Astrocyte (in vitro differentiated cells and primary cell): ENCODE results near the gene KIAA0825. TPM values are rescaled to one million over a fixed set of nuclear protein-coding genes. Genes with fewer than 3 reads are reported as not detected.

Experiments used
- DNase-seq: peaks from one replicate; pipeline ENCODE4 v3.0.0-alpha.2; 2010; ENCODE audit warnings: low read depth
- FAIRE-seq: peaks from 2 replicates; lab custom pipeline; 2011; peaks lifted over from hg19 to GRCh38; lab: Jason Lieb, UNC
- H2AFZ ChIP-seq: 2 replicates; pipeline ENCODE4 v1.6.0; 2012; ENCODE audit warnings: low read depth, low read length, inconsistent platforms
- H3K27ac ChIP-seq: 2 replicates; pipeline ENCODE4 v1.5.1; 2011; ENCODE audit warnings: low read depth, low read length, inconsistent platforms
- H3K27me3 ChIP-seq: 2 replicates; pipeline ENCODE4 v1.6.0; 2011; ENCODE audit warnings: low read length, inconsistent platforms; ENCODE audit not compliant: insufficient read depth
- H3K36me3 ChIP-seq: 2 replicates; pipeline ENCODE4 v1.5.1; 2011; ENCODE audit warnings: low read length, inconsistent platforms; ENCODE audit not compliant: insufficient read depth
- H3K4me1 ChIP-seq: 2 replicates; pipeline ENCODE4 v1.5.1; 2011; ENCODE audit warnings: low read length, inconsistent platforms; ENCODE audit not compliant: insufficient read depth
- H3K4me2 ChIP-seq: 2 replicates; pipeline ENCODE4 v1.6.0; 2012; ENCODE audit warnings: low read length, inconsistent platforms
- H3K4me3 ChIP-seq: 2 replicates; pipeline ENCODE4 v1.5.1; 2011; ENCODE audit warnings: low read depth, mild to moderate bottlenecking, low read length, inconsistent platforms; ENCODE audit not compliant: insufficient read depth
- H3K79me2 ChIP-seq: 2 replicates; pipeline ENCODE4 v1.6.0; 2012; ENCODE audit warnings: mild to moderate bottlenecking, low read length, inconsistent platforms; ENCODE audit not compliant: insufficient read depth
- H3K9ac ChIP-seq: 2 replicates; pipeline ENCODE4 v1.6.0; 2012; ENCODE audit warnings: mild to moderate bottlenecking, low read length, inconsistent platforms
- H3K9me3 ChIP-seq: 2 replicates; pipeline ENCODE4 v1.5.1; 2012; ENCODE audit warnings: low read depth, mild to moderate bottlenecking, low read length, inconsistent platforms; ENCODE audit not compliant: insufficient read depth
- H4K20me1 ChIP-seq: 2 replicates; pipeline ENCODE4 v1.6.0; 2012; ENCODE audit warnings: low read length, inconsistent platforms; ENCODE audit not compliant: insufficient read depth
- H3K27ac Mint-ChIP-seq: one replicate; pipeline ENCODE4 v1.8.0; 2021; ENCODE audit warnings: mild to moderate bottlenecking, mixed read lengths; ENCODE audit not compliant: unreplicated experiment
- H3K27me3 Mint-ChIP-seq: one replicate; pipeline ENCODE4 v1.8.0; 2021; ENCODE audit warnings: low read depth, mixed read lengths; ENCODE audit not compliant: unreplicated experiment
- H3K36me3 Mint-ChIP-seq: one replicate; pipeline ENCODE4 v1.8.0; 2021; ENCODE audit warnings: low read depth, mixed read lengths; ENCODE audit not compliant: unreplicated experiment
- H3K4me1 Mint-ChIP-seq: one replicate; pipeline ENCODE4 v1.8.0; 2021; ENCODE audit warnings: low read depth, mixed read lengths; ENCODE audit not compliant: unreplicated experiment
- H3K4me3 Mint-ChIP-seq: one replicate; pipeline ENCODE4 v1.8.0; 2021; ENCODE audit warnings: mild to moderate bottlenecking, moderate library complexity, mixed read lengths; ENCODE audit not compliant: unreplicated experiment
- H3K9me3 Mint-ChIP-seq: one replicate; pipeline ENCODE4 v1.8.0; 2021; ENCODE audit warnings: mild to moderate bottlenecking, mixed read lengths; ENCODE audit not compliant: unreplicated experiment
- EZH2 ChIP-seq: IDR thresholded peaks from 2 replicates; pipeline ENCODE4 v1.6.1; 2012; ENCODE audit warnings: mild to moderate bottlenecking, low read length, inconsistent platforms; ENCODE audit not compliant: insufficient read depth
- total RNA-seq: library from RNA; stranded (reverse); gene quantifications from 2 replicates; pipeline ENCODE4 v1.2.1, GENCODE V29; 2021
- TF ChIP-seq, protein P1 (sequence below): IDR thresholded peaks from 2 replicates; pipeline ENCODE4 v1.5.1; 2011; ENCODE audit warnings: low read depth, mild to moderate bottlenecking, inconsistent platforms, low read length, moderate library complexity; ENCODE audit not compliant: insufficient read depth

KIAA0825 gene
- total RNA-seq, 1 donor from 2014 or later, result 2.5 TPM

- Mint-ChIP-seq H3K36me3 (no peaks in the 10 kb centered on the region), H3K9me3 (no peaks in the 10 kb centered on the region), H3K4me3 (no peak overlapping the region), H3K4me1 (peaks cover 7% of the 10 kb centered on the region), H3K27me3 (no peaks in the 10 kb centered on the region), H3K27ac (no peak overlapping the region)
- Histone ChIP-seq H3K9ac (no peak overlapping the region), H3K9me3 (no peaks in the 10 kb centered on the region), H3K27ac (no peak overlapping the region), H3K4me1 (no peaks in the 10 kb centered on the region), H2AFZ (no peak overlapping the region), H3K27me3 (no peaks in the 10 kb centered on the region), H4K20me1 (no peaks in the 10 kb centered on the region), H3K4me3 (no peak overlapping the region), H3K79me2 (no peaks in the 10 kb centered on the region), H3K4me2 (no peak overlapping the region), H3K36me3 (no peaks in the 10 kb centered on the region)
- peak; percentile 49 for DNase-seq
- FAIRE-seq, result no peak
- TF ChIP-seq EZH2, result no peak
- TF ChIP-seq, protein P1, sequence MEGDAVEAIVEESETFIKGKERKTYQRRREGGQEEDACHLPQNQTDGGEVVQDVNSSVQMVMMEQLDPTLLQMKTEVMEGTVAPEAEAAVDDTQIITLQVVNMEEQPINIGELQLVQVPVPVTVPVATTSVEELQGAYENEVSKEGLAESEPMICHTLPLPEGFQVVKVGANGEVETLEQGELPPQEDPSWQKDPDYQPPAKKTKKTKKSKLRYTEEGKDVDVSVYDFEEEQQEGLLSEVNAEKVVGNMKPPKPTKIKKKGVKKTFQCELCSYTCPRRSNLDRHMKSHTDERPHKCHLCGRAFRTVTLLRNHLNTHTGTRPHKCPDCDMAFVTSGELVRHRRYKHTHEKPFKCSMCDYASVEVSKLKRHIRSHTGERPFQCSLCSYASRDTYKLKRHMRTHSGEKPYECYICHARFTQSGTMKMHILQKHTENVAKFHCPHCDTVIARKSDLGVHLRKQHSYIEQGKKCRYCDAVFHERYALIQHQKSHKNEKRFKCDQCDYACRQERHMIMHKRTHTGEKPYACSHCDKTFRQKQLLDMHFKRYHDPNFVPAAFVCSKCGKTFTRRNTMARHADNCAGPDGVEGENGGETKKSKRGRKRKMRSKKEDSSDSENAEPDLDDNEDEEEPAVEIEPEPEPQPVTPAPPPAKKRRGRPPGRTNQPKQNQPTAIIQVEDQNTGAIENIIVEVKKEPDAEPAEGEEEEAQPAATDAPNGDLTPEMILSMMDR, result no peak
Measured at GRCh38 chr5:94432499-94432898, 185.9 kb downstream of the KIAA0825 start.

DNA sequence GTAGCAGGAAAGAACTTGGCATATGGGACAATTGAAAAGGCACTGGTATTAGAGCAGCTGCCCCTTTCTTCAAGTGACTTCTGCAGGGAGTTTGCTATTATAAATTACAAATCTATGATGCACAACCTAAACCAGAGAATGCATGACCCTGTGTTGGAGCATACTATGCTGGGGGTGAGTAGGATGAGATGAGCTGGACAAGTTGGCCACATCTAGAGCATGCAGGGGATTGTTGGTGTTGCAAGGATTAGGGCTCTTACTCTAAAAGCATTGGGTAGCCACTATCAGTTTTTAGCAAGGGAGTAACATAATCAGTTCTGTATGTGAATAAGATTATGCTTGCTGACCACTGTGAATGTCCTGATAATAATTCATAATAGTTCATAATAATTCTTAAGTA lies 186.7 kb downstream of the KIAA0825 start:
- no peak for DNase-seq
- H2AFZ ChIP-seq, result no peak overlapping the region
- Mint-ChIP-seq H3K4me1 (peaks cover 7% of the 10 kb centered on the region), H3K9me3 (no peaks in the 10 kb centered on the region), H3K27me3 (no peaks in the 10 kb centered on the region), H3K27ac (no peak overlapping the region), H3K4me3 (no peak overlapping the region), H3K36me3 (no peaks in the 10 kb centered on the region)
- H4K20me1 ChIP-seq, result no peaks in the 10 kb centered on the region
- no peaks in the 10 kb centered on the region for H3K9me3 ChIP-seq
- H3K4me1 ChIP-seq, result no peaks in the 10 kb centered on the region
- no peaks in the 10 kb centered on the region for H3K36me3 ChIP-seq
- no peaks in the 10 kb centered on the region for H3K79me2 ChIP-seq
- H3K9ac ChIP-seq, result no peak overlapping the region
- no peaks in the 10 kb centered on the region for H3K27me3 ChIP-seq
- no peak overlapping the region for H3K27ac ChIP-seq
- H3K4me3 ChIP-seq, result no peak overlapping the region
- H3K4me2 ChIP-seq, result no peak overlapping the region
- TF ChIP-seq, protein P1, result no peak
- no peak for TF ChIP-seq EZH2
- FAIRE-seq, result no peak

DNA sequence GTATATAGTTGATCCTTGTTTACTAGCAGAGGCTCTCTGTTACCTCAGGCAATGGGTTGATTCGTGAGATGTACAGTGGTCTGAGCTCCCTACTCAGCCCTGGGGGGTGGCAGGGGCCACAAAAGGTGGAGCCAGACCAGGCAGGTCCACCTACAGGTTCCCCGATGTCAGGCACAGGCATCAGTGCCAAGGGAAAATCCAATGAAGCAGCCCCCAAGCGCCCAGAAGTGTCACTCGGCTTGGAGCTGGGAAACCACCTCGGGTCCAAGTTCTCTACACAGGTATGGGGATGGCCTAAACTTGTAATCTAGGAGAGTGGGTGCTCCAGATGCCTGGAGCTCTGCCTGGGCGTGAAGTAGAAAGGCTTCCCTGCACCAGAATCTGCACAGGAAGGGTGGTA lies 188.8 kb downstream of the KIAA0825 start:
- Mint-ChIP-seq H3K27ac (no peak overlapping the region), H3K36me3 (no peaks in the 10 kb centered on the region), H3K4me3 (no peak overlapping the region), H3K4me1 (peaks cover 7% of the 10 kb centered on the region), H3K9me3 (no peaks in the 10 kb centered on the region), H3K27me3 (no peaks in the 10 kb centered on the region)
- Histone ChIP-seq H2AFZ (no peak overlapping the region), H3K9me3 (no peaks in the 10 kb centered on the region), H3K4me2 (no peak overlapping the region), H3K79me2 (no peaks in the 10 kb centered on the region), H4K20me1 (no peaks in the 10 kb centered on the region), H3K4me3 (no peak overlapping the region), H3K9ac (no peak overlapping the region), H3K27me3 (no peaks in the 10 kb centered on the region), H3K27ac (no peak overlapping the region), H3K36me3 (no peaks in the 10 kb centered on the region), H3K4me1 (no peaks in the 10 kb centered on the region)
- no peak for DNase-seq
- FAIRE-seq, result no peak
- TF ChIP-seq EZH2, result no peak
- TF ChIP-seq, protein P1, result no peak
